CD14-positive monocyte (primary cell): ENCODE results near the gene PPP2R3C. TPM values are rescaled to one million over a fixed set of nuclear protein-coding genes. Genes with fewer than 3 reads are reported as not detected.

ENCODE experiments used
- DNase-seq, 3 donors: peaks; one replicate each; pipeline ENCODE4 v3.0.0-alpha.2; 2011 to 2022
- H2AFZ ChIP-seq: 2 replicates; pipeline ENCODE4 v1.6.0; 2012; ENCODE audit warnings: mild to moderate bottlenecking, low read depth, low read length, inconsistent platforms; ENCODE audit not compliant: insufficient read depth, poor library complexity, severe bottlenecking
- H3K27ac ChIP-seq, 2 donors: 1 replicate in 1 of 2; 2 replicates in 1 of 2; pipeline ENCODE4 v1.5.1; 2012 to 2013; ENCODE audit warnings: low read length in 2 of 2, control low read depth in 1 of 2, inconsistent platforms in 1 of 2, low read depth in 1 of 2, mild to moderate bottlenecking in 1 of 2
- H3K27me3 ChIP-seq, 2 donors: one replicate each; pipeline versions ENCODE4 v1.6.0 to v1.6.1; 2011 to 2013; ENCODE audit warnings: low read length in 2 of 2; ENCODE audit not compliant: control insufficient read depth in 2 of 2, insufficient read depth in 2 of 2
- H3K36me3 ChIP-seq, 2 donors: replicated peaks in 1 of 2; 1 replicate in 1 of 2; 2 replicates in 1 of 2; pipeline versions ENCODE4 v1.5.1 to v1.6.1; 2012 to 2013; ENCODE audit warnings: low read length in 2 of 2, control low read depth in 1 of 2, inconsistent platforms in 1 of 2, mild to moderate bottlenecking in 1 of 2; ENCODE audit not compliant: insufficient read depth in 2 of 2, control insufficient read depth in 1 of 2
- H3K4me1 ChIP-seq, 2 donors: 1 replicate in 1 of 2; 2 replicates in 1 of 2; pipeline versions ENCODE4 v1.5.1 to v1.6.1; 2012 to 2013; ENCODE audit warnings: low read length in 2 of 2, control low read depth in 1 of 2, inconsistent platforms in 1 of 2, mild to moderate bottlenecking in 1 of 2, moderate library complexity in 1 of 2; ENCODE audit not compliant: insufficient read depth in 2 of 2, control insufficient read depth in 1 of 2
- H3K4me2 ChIP-seq: replicated peaks from 2 replicates; pipeline ENCODE3; 2012; ENCODE audit warnings: low read length, moderate library complexity, mild to moderate bottlenecking; ENCODE audit not compliant: poor library complexity, severe bottlenecking; ENCODE audit errors: extremely low read depth
- H3K4me3 ChIP-seq, 3 experiments: fragments of 200-600 bp in 1 of 3; sonication (generic) in 1 of 3; replicated peaks in 1 of 3; 1 replicate in 2 of 3; 2 replicates in 1 of 3; pipeline ENCODE4 v1.5.1; 2011 to 2013; ENCODE audit warnings: low read length in 3 of 3, mild to moderate bottlenecking in 3 of 3, control low read depth in 2 of 3, low read depth in 2 of 3, inconsistent platforms in 1 of 3, moderate library complexity in 1 of 3
- H3K79me2 ChIP-seq: 2 replicates; pipeline ENCODE4 v1.6.0; 2012; ENCODE audit warnings: mild to moderate bottlenecking, control low read depth, inconsistent platforms, low read length, moderate library complexity; ENCODE audit not compliant: insufficient read depth
- H3K9ac ChIP-seq: 2 replicates; pipeline ENCODE4 v1.6.0; 2017; ENCODE audit warnings: low read length, mild to moderate bottlenecking; ENCODE audit not compliant: insufficient read depth, poor library complexity, severe bottlenecking
- H3K9me3 ChIP-seq, 2 donors: replicated peaks in 1 of 2; 1 replicate in 1 of 2; 2 replicates in 1 of 2; pipeline versions ENCODE4 v1.5.1 to v1.6.1; 2012 to 2013; ENCODE audit warnings: low read length in 2 of 2, control low read depth in 1 of 2; ENCODE audit not compliant: control insufficient read depth in 1 of 2, insufficient read depth in 1 of 2
- H4K20me1 ChIP-seq: 2 replicates; pipeline ENCODE4 v1.6.0; 2012; ENCODE audit warnings: mild to moderate bottlenecking, low read length, control low read depth, moderate library complexity; ENCODE audit not compliant: insufficient read depth
- H3K27ac Mint-ChIP-seq, 7 donors: one replicate each; pipeline ENCODE4 v1.8.0; 2020; ENCODE audit warnings: mild to moderate bottlenecking in 7 of 7, mixed read lengths in 7 of 7, moderate library complexity in 6 of 7, inconsistent platforms in 2 of 7
- H3K27me3 Mint-ChIP-seq, 3 donors: one replicate each; pipeline ENCODE4 v1.8.0; 2021 to 2022; ENCODE audit warnings: low read depth in 3 of 3, mild to moderate bottlenecking in 3 of 3, mixed read lengths in 3 of 3, moderate library complexity in 3 of 3, inconsistent platforms in 1 of 3
- H3K36me3 Mint-ChIP-seq, 2 donors: one replicate each; pipeline ENCODE4 v1.8.0; 2020; ENCODE audit warnings: mixed read lengths in 2 of 2, inconsistent platforms in 1 of 2, mild to moderate bottlenecking in 1 of 2
- H3K4me1 Mint-ChIP-seq: one replicate; pipeline ENCODE4 v1.8.0; 2020; ENCODE audit warnings: mild to moderate bottlenecking, mixed read lengths
- H3K4me3 Mint-ChIP-seq, 2 donors: one replicate each; pipeline ENCODE4 v1.8.0; 2020; ENCODE audit warnings: mild to moderate bottlenecking in 2 of 2, mixed read lengths in 2 of 2, moderate library complexity in 1 of 2
- H3K9me3 Mint-ChIP-seq, 7 donors: one replicate each; pipeline ENCODE4 v1.8.0; 2020 to 2022; ENCODE audit warnings: mixed read lengths in 7 of 7, mild to moderate bottlenecking in 6 of 7, moderate library complexity in 6 of 7, inconsistent platforms in 2 of 7
- WGBS: methylation state at CpG from one replicate; pipeline ENCODE4 v1.1.5; 2013; ENCODE audit warnings: missing lambda C conversion rate; ENCODE audit not compliant: insufficient coverage; 5-methylcytosine and 5-hydroxymethylcytosine counted together
- intact Hi-C, 2 donors: fragments of 100-400 bp; cut with micrococcal nuclease; formaldehyde crosslinking; loops; one replicate each; pipeline versions ENCODE4 v1.15.0 to v1.15.1; 2023
- polyA plus RNA-seq, 3 donors: library from polyadenylated mRNA; depleted of rRNA in 1 of 3; unstranded in 2 of 3; stranded (reverse) in 1 of 3; fragments of 300-500 nt in 2 of 3; fragments of >200 nt in 1 of 3; fragmentation: Illumina TruSeq in 2 of 3; gene quantifications; 1 replicate in 2 of 3; 2 replicates in 1 of 3; pipeline ENCODE4 v1.2.3, GENCODE V29; 2012 to 2021
- TF ChIP-seq, protein P1 (sequence below): fragments of 200-600 bp; IDR thresholded peaks from one replicate; pipeline ENCODE4 v1.8.0; 2022; ENCODE audit warnings: antibody characterized with exemption, mild to moderate bottlenecking

PPP2R3C gene
- polyA plus RNA-seq, 3 donors = 21.4 to 131 (median 122) TPM

DNA sequence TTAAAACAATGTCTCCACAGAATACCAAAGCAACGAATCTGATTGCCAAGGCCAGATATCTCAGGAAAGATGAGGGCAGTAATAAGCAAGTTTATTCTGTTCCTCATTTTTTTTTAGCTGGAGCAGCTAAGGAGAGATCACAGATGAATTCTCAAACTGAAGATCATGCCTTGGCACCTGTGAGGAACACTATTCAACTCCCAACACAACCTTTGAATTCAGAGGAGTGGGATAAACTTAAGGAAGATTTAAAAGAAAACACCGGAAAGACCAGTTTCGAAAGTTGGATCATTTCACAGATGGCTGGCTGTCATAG lies 1.6 kb upstream of the PPP2R3C start:
- Mint-ChIP-seq H3K4me1 (peaks cover 52% of the 10 kb centered on the region), H3K4me3 (peak overlapping the region; percentile 94 to 99), H3K36me3 (peaks cover 25 to 35% of the 10 kb centered on the region in 2 donors), H3K27me3 (peaks cover 0 to 2% (median 2%) of the 10 kb centered on the region in 3 donors), H3K27ac (peak overlapping the region; percentile 98 to 100 (median 100)), H3K9me3 (peaks cover 0 to 3% (median 0%) of the 10 kb centered on the region in 7 donors)
- no peak for DNase-seq
- Histone ChIP-seq H3K4me3 (peak overlapping the region; percentile 75 to 97 (median 96)), H3K36me3 (peaks cover 0 to 10% of the 10 kb centered on the region in 2 donors), H3K4me2 (peak overlapping the region; percentile 78), H2AFZ (peak overlapping the region; percentile 98), H3K9me3 (no peaks in the 10 kb centered on the region), H3K9ac (peak overlapping the region; percentile 93), H3K27ac (peak overlapping the region in 1 of 2 donors; percentile 99), H3K27me3 (no peaks in the 10 kb centered on the region), H3K4me1 (peaks cover 23 to 26% of the 10 kb centered on the region in 2 donors), H3K79me2 (peaks cover 72% of the 10 kb centered on the region), H4K20me1 (no peaks in the 10 kb centered on the region)
- intact Hi-C loops = loop anchor here (2.0 to 10.0 kb wide), 10 partner anchors 76 to 691 kb away; partner anchors contain the start of genes NFKBIA (in 2 of the 2), PSMA6 (in 2 of the 2), FAM177A1 (in 1 of the 2) and SPTSSA (in 1 of the 2)
- 73% methylated on average over 2 of the region's 3 CpGs for WGBS
- TF ChIP-seq, protein P1, sequence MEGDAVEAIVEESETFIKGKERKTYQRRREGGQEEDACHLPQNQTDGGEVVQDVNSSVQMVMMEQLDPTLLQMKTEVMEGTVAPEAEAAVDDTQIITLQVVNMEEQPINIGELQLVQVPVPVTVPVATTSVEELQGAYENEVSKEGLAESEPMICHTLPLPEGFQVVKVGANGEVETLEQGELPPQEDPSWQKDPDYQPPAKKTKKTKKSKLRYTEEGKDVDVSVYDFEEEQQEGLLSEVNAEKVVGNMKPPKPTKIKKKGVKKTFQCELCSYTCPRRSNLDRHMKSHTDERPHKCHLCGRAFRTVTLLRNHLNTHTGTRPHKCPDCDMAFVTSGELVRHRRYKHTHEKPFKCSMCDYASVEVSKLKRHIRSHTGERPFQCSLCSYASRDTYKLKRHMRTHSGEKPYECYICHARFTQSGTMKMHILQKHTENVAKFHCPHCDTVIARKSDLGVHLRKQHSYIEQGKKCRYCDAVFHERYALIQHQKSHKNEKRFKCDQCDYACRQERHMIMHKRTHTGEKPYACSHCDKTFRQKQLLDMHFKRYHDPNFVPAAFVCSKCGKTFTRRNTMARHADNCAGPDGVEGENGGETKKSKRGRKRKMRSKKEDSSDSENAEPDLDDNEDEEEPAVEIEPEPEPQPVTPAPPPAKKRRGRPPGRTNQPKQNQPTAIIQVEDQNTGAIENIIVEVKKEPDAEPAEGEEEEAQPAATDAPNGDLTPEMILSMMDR = no peak

DNA sequence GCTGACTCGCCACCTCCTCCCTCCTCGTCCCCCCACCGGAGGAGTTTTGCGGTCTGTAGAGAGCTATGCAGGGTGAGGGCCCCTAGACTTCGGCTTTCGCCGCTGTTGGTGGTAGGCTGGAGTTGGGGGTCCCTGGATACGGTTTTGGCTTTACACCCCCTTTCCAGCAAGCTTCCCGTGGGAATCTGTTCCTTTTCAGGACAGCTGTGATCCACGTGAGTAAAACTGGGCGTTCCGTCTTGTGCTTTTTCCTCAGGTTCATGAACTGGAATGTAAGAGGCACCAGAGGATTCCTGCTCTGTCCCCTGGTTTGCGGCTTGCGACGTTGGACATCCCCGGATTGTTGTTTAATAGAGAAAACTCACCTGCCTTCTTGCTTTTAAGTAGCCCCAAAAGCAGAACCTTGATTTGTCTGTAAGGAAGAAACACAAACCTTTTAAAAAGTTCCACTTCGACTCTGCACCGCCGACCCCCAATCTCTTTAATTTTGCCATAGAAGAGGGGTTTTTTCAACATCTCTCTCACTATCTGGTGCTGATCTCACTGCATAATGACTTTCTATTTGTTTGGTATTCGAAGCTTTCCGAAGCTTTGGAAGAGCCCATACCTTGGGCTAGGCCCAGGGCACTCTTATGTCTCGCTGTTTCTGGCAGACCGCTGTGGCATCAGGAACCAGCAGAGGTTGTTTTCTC lies 1.1 kb upstream of the PPP2R3C start:
- Mint-ChIP-seq H3K4me3 (peak overlapping the region; percentile 94 to 99), H3K36me3 (peaks cover 20 to 32% of the 10 kb centered on the region in 2 donors), H3K27ac (peak overlapping the region; percentile 98 to 100 (median 100)), H3K9me3 (peaks cover 0 to 3% (median 0%) of the 10 kb centered on the region in 7 donors), H3K27me3 (peaks cover 0 to 2% (median 2%) of the 10 kb centered on the region in 3 donors), H3K4me1 (peaks cover 51% of the 10 kb centered on the region)
- Histone ChIP-seq H3K4me1 (peaks cover 23 to 26% of the 10 kb centered on the region in 2 donors), H2AFZ (peak overlapping the region; percentile 98), H3K27me3 (no peaks in the 10 kb centered on the region), H3K9me3 (no peaks in the 10 kb centered on the region), H4K20me1 (peaks cover 2% of the 10 kb centered on the region), H3K4me3 (peak overlapping the region; percentile 75 to 97 (median 96)), H3K36me3 (peaks cover 0 to 6% of the 10 kb centered on the region in 2 donors), H3K27ac (peak overlapping the region; percentile 86 to 99), H3K79me2 (peaks cover 75% of the 10 kb centered on the region), H3K9ac (peak overlapping the region; percentile 93), H3K4me2 (peak overlapping the region; percentile 78)
- peak in 1 of 3 donors; percentile 3 for DNase-seq
- TF ChIP-seq, protein P1 = no peak
- 11% methylated on average over 8 of the region's 23 CpGs for WGBS
- intact Hi-C loops = loop anchor here (2.0 to 10.0 kb wide), 10 partner anchors 76 to 692 kb away; partner anchors contain the start of genes NFKBIA (in 2 of the 2), PSMA6 (in 2 of the 2), FAM177A1 (in 1 of the 2) and SPTSSA (in 1 of the 2)
